K562 (cell line): ENCODE data around the gene NTRK2. TPM values are rescaled to one million over a fixed set of nuclear protein-coding genes. Genes with fewer than 3 reads are reported as not detected.

Experiments used
- ATAC-seq: fragments of 200-7000 bp; cut with Tn5 transposase; 3 replicates; pipeline ENCODE4 v1.9.1; 2020; ENCODE audit warnings: moderate library complexity
- BruUV-seq: library from RNA; stranded (reverse); fragments of 400-500 nt; replicated peaks from 2 replicates; lab custom pipeline; 2021; lab: Mats Ljungman, UMichigan
- CTCF ChIA-PET: fragments of 300-600 bp; formaldehyde crosslinking; extraction: SDS; loops from one replicate; lab custom pipeline; 2021; ENCODE audit warnings: low intra/inter-chr PET ratio; lab: Yijun Ruan, JAX
- POLR2A ChIA-PET: fragments of 300-600, 350-650 bp; sonication (Branson Sonifier 250); formaldehyde crosslinking; extraction: SDS; loops from one replicate; lab custom pipeline; 2021; ENCODE audit warnings: antibody characterized with exemption, inconsistent platforms; lab: Yijun Ruan, JAX
- DNase-seq, 4 experiments: peaks; one replicate each; pipeline versions ENCODE4 v3.0.0 to v3.0.0-alpha.2; 2011 to 2018; ENCODE audit warnings: low spot score in 3 of 4, mixed read lengths in 3 of 4; ENCODE audit errors: extremely low read depth in 1 of 4
- FAIRE-seq: peaks from 2 replicates; lab custom pipeline; 2011; peaks lifted over from hg19 to GRCh38; lab: Jason Lieb, UNC
- H2AFZ ChIP-seq: 2 replicates; pipeline ENCODE4 v1.6.0; 2011; ENCODE audit warnings: low read depth, low read length, control low read depth, inconsistent platforms
- H3K27ac ChIP-seq: fragments of 200-600 bp; 3 replicates; pipeline ENCODE4 v1.8.0; 2011; ENCODE audit warnings: low read depth, mild to moderate bottlenecking, control low read depth, inconsistent platforms, low read length, moderate library complexity, mixed read lengths; ENCODE audit errors: extremely low read depth
- H3K27me3 ChIP-seq, 2 experiments: fragments of 300-600 bp in 1 of 2; 2 replicates in 1 of 2; 3 replicates in 1 of 2; pipeline versions ENCODE4 v1.6.0 to v1.8.0; 2011; ENCODE audit warnings: inconsistent platforms in 2 of 2, low read length in 2 of 2, mild to moderate bottlenecking in 1 of 2, mixed read lengths in 1 of 2, moderate library complexity in 1 of 2; ENCODE audit not compliant: control insufficient read depth in 2 of 2, insufficient read depth in 2 of 2
- H3K36me3 ChIP-seq: fragments of 300-600 bp; 3 replicates; pipeline ENCODE4 v1.8.0; 2011; ENCODE audit warnings: mild to moderate bottlenecking, low read length, inconsistent platforms; ENCODE audit not compliant: control insufficient read depth, insufficient read depth
- H3K4me1 ChIP-seq, 2 experiments: fragments of 200-600 bp in 1 of 2; replicated peaks in 1 of 2; 2 replicates in 1 of 2; 3 replicates in 1 of 2; pipeline versions ENCODE4 v1.5.1 to v1.8.0; 2011; ENCODE audit warnings: inconsistent platforms in 2 of 2, low read length in 2 of 2, mild to moderate bottlenecking in 1 of 2, mixed read lengths in 1 of 2, moderate library complexity in 1 of 2; ENCODE audit not compliant: control insufficient read depth in 2 of 2, insufficient read depth in 2 of 2
- H3K4me2 ChIP-seq: 2 replicates; pipeline ENCODE4 v1.6.1; 2011; ENCODE audit warnings: low read length, control low read depth, inconsistent platforms, mixed read lengths; ENCODE audit not compliant: insufficient read depth
- H3K4me3 ChIP-seq: fragments of 200-600 bp; sonication (generic), shearing (Covaris generic); 2 replicates; pipeline ENCODE4 v1.5.1; 2016; ENCODE audit warnings: control low read depth, inconsistent platforms
- H3K79me2 ChIP-seq: fragments of 200-600 bp; 3 replicates; pipeline ENCODE4 v1.8.0; 2011; ENCODE audit warnings: low read length, inconsistent platforms; ENCODE audit not compliant: control insufficient read depth, insufficient read depth
- H3K9ac ChIP-seq, 2 experiments: 2 replicates each; pipeline versions ENCODE4 v1.6.0 to v1.6.1; 2011; ENCODE audit warnings: low read depth in 2 of 2, low read length in 2 of 2, control low read depth in 1 of 2, inconsistent platforms in 1 of 2, mild to moderate bottlenecking in 1 of 2, mixed read lengths in 1 of 2; ENCODE audit not compliant: insufficient read depth in 1 of 2
- H3K9me1 ChIP-seq: one replicate; pipeline ENCODE4 v1.6.0; 2011; ENCODE audit warnings: inconsistent platforms, mild to moderate bottlenecking, low read length, moderate library complexity; ENCODE audit not compliant: control insufficient read depth, insufficient read depth
- H3K9me3 ChIP-seq: replicated peaks from 2 replicates; pipeline ENCODE4 v1.5.1; 2011; ENCODE audit warnings: low read depth, low read length, inconsistent platforms; ENCODE audit not compliant: control insufficient read depth, insufficient read depth
- H4K20me1 ChIP-seq: replicated peaks from 2 replicates; pipeline ENCODE4 v1.6.1; 2011; ENCODE audit warnings: low read length, inconsistent platforms, mixed read lengths; ENCODE audit not compliant: control insufficient read depth, insufficient read depth
- FOXM1 ChIP-seq, 2 experiments: fragments of 450-650 bp in 1 of 2; sonication (generic) in 1 of 2; formaldehyde crosslinking in 1 of 2; IDR thresholded peaks; 2 replicates each; pipeline versions ENCODE4 v1.6.1 to v1.9.0; 2017 to 2022; ENCODE audit warnings: low read depth in 2 of 2, mild to moderate bottlenecking in 2 of 2, missing genetic modification reagents in 1 of 2, moderate library complexity in 1 of 2
- HDAC8 ChIP-seq: fragments of 450-650 bp; IDR thresholded peaks from 2 replicates; pipeline ENCODE4 v1.6.1; 2016; ENCODE audit warnings: mild to moderate bottlenecking, missing genetic modification characterization, moderate library complexity, missing compliant biosample characterization
- MIER1 ChIP-seq: fragments of 450-650 bp; IDR thresholded peaks from 2 replicates; pipeline ENCODE4 v1.6.1; 2016; ENCODE audit warnings: antibody characterized with exemption, mild to moderate bottlenecking, low read depth
- NUFIP1 ChIP-seq: fragments of 450-650 bp; IDR thresholded peaks from 2 replicates; pipeline ENCODE4 v1.6.1; 2018; ENCODE audit not compliant: partially characterized antibody
- POLR2G ChIP-seq: fragments of 200-400 bp; formaldehyde crosslinking; IDR thresholded peaks from 2 replicates; pipeline ENCODE4 v1.6.1; 2017; ENCODE audit warnings: low read depth, mild to moderate bottlenecking, antibody characterized with exemption, low read length, moderate library complexity
- TCF7L2 ChIP-seq: fragments of 150-350 bp; IDR thresholded peaks from 2 replicates; pipeline ENCODE4 v1.6.1; 2016; ENCODE audit warnings: low read depth, mild to moderate bottlenecking, low read length, moderate library complexity
- WGBS: fragments of 100-300 bp; shearing (Covaris generic); methylation state at CpG from one replicate; pipeline ENCODE4 v1.1.6; 2016; ENCODE audit warnings: low coverage, mixed read lengths; ENCODE audit not compliant: insufficient coverage; ENCODE audit errors: missing lambda C conversion rate; 5-methylcytosine and 5-hydroxymethylcytosine counted together
- in situ Hi-C: fragments of 300-500 bp; cut with MboI; formaldehyde crosslinking; loops from 4 replicates; pipeline ENCODE4 v1.15.0; 2018; ENCODE audit warnings: inconsistent platforms, mixed read lengths
- intact Hi-C: fragments of 100-400 bp; cut with micrococcal nuclease; formaldehyde crosslinking; loops from 2 replicates; pipeline ENCODE4 v1.14.2; 2022
- polyA plus RNA-seq, 8 experiments: library from polyadenylated mRNA; depleted of rRNA in 4 of 8; stranded (reverse) in 5 of 8; unstranded in 3 of 8; fragments of >200 nt; fragmentation: Nextera tagmentation in 2 of 8; fragmentation: Illumina TruSeq in 1 of 8; extraction: Ambion mirVana in 2 of 8; extraction: Trizol in 1 of 8; gene quantifications; 2 replicates each; pipeline versions ENCODE4 v1.2.1 to v1.2.3, GENCODE V29; 2011 to 2014; ENCODE audit warnings: inconsistent platforms in 1 of 8, missing spikeins in 1 of 8
- total RNA-seq, 7 experiments: library from RNA; depleted of rRNA in 6 of 7; stranded (reverse); fragments of >200 nt in 6 of 7; fragmentation: Illumina TruSeq in 2 of 7; extraction: Trizol in 2 of 7; gene quantifications; 2 replicates each; pipeline versions ENCODE4 v1.2.1 to v1.2.3, GENCODE V29; 2011 to 2021; ENCODE audit warnings: low replicate concordance in 1 of 7
- TF ChIP-seq, protein P1 (sequence below): fragments of 450-650 bp; IDR thresholded peaks from 2 replicates; pipeline ENCODE4 v1.6.1; 2016; ENCODE audit warnings: borderline replicate concordance
- TF ChIP-seq, protein P2 (sequence below): sonication (generic); formaldehyde crosslinking; IDR thresholded peaks from 2 replicates; pipeline ENCODE4 v1.8.0; 2022; ENCODE audit warnings: mild to moderate bottlenecking, missing genetic modification reagents, borderline replicate concordance

The NTRK2 gene
- total and polyA plus RNA-seq, 9 of the 15 experiments (the other 6 are each of a cell fraction or from before 2014, with no cell fraction given): not detected

DNA sequence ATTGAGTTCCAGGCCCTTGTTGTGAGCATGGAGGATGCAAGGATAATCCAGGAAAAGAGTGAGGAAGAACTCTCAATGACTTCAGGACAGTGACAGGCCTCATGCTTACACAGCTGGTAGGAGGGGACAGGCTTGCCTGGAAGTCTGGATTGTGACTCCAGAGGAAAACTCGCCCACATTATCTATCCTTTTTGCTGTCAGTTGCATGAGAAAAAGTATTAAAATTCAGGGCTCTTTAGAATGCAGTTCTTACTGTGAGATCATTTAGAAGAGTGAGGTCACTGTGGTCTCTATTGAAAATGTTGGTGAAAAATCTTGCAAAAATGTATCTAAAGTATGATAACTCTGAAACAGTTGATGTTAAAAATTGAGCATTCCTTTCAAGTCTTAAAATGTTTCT, 30.5 kb downstream of the NTRK2 start:
- Histone ChIP-seq H3K4me1 (no peaks in the 10 kb centered on the region), H4K20me1 (no peaks in the 10 kb centered on the region), H3K9me1 (no peaks in the 10 kb centered on the region), H3K4me2 (no peak overlapping the region), H3K36me3 (no peaks in the 10 kb centered on the region), H3K4me3 (no peak overlapping the region), H3K79me2 (no peaks in the 10 kb centered on the region), H2AFZ (no peak overlapping the region), H3K27ac (no peak overlapping the region), H3K27me3 (no peaks in the 10 kb centered on the region), H3K9me3 (no peaks in the 10 kb centered on the region), H3K9ac (no peak overlapping the region)
- no TSS peak for BruUV-seq
- ATAC-seq (no peak), FAIRE-seq (no peak), DNase-seq (no peak)
- 13% methylated on average over 1 of the region's 1 CpG for WGBS
- intact Hi-C loops (no loop called here), in situ Hi-C loops (no loop called here)
- ChIA-PET CTCF (no interaction called here), POLR2A (no interaction called here)
- TF ChIP-seq, protein P1, sequence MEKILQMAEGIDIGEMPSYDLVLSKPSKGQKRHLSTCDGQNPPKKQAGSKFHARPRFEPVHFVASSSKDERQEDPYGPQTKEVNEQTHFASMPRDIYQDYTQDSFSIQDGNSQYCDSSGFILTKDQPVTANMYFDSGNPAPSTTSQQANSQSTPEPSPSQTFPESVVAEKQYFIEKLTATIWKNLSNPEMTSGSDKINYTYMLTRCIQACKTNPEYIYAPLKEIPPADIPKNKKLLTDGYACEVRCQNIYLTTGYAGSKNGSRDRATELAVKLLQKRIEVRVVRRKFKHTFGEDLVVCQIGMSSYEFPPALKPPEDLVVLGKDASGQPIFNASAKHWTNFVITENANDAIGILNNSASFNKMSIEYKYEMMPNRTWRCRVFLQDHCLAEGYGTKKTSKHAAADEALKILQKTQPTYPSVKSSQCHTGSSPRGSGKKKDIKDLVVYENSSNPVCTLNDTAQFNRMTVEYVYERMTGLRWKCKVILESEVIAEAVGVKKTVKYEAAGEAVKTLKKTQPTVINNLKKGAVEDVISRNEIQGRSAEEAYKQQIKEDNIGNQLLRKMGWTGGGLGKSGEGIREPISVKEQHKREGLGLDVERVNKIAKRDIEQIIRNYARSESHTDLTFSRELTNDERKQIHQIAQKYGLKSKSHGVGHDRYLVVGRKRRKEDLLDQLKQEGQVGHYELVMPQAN: no peak
- TF ChIP-seq HDAC8 (tag) (no peak), POLR2G (no peak), TCF7L2 (no peak), NUFIP1 (no peak), MIER1 (no peak), FOXM1 (IDR thresholded peaks at IDR 0.05; ENCODE audit: low read depth) (no peak), FOXM1 (CRISPR knock-in tag; IDR thresholded peaks at IDR 0.05; ENCODE audit: low read depth) (no peak)
- TF ChIP-seq, protein P2, sequence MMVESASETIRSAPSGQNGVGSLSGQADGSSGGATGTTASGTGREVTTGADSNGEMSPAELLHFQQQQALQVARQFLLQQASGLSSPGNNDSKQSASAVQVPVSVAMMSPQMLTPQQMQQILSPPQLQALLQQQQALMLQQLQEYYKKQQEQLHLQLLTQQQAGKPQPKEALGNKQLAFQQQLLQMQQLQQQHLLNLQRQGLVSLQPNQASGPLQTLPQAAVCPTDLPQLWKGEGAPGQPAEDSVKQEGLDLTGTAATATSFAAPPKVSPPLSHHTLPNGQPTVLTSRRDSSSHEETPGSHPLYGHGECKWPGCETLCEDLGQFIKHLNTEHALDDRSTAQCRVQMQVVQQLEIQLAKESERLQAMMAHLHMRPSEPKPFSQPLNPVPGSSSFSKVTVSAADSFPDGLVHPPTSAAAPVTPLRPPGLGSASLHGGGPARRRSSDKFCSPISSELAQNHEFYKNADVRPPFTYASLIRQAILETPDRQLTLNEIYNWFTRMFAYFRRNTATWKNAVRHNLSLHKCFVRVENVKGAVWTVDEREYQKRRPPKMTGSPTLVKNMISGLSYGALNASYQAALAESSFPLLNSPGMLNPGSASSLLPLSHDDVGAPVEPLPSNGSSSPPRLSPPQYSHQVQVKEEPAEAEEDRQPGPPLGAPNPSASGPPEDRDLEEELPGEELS (CRISPR knock-in tag): no peak
